Measurements from ENCODE around the gene BGLAP.

Gene BGLAP

GRCh38 chr1:156198831-156199349 is 43.1 kb upstream of the BGLAP start:
- no peaks in the 10 kb centered on the region for H3K27me3 ChIP-seq (ENCODE audit: control insufficient read depth, low read length)
- H3K27ac ChIP-seq (ENCODE audit: low read depth, low read length), result no peak overlapping the region
- H3K9me2 ChIP-seq (replicated peaks; ENCODE audit: control insufficient read depth, low read length), result no peaks in the 10 kb centered on the region
- TF ChIP-seq CTCF (IDR thresholded peaks at IDR 0.05; ENCODE audit: low read depth, low read length, poor library complexity, severe bottlenecking) (no peak), EZH2phosphoT487 (IDR thresholded peaks at IDR 0.05; ENCODE audit: borderline replicate concordance, low read length) (no peak)
- peaks cover 81% of the 10 kb centered on the region for H3K79me2 ChIP-seq (ENCODE audit: control insufficient read depth, low read length)
- H3K36me3 ChIP-seq (ENCODE audit: control insufficient read depth, low read length), result peaks cover 58% of the 10 kb centered on the region
- H3K4me2 ChIP-seq (ENCODE audit: low read length), result no peak overlapping the region
- no peak overlapping the region for H3K4me3 ChIP-seq (ENCODE audit: low read length)
- peaks cover 22% of the 10 kb centered on the region for H3K4me1 ChIP-seq (ENCODE audit: control insufficient read depth, low read length)
- H3F3A ChIP-seq (ENCODE audit: control insufficient read depth, insufficient read depth), result no peaks in the 10 kb centered on the region
- H4K20me1 ChIP-seq (ENCODE audit: control insufficient read depth, insufficient read depth, low read depth, low read length), result 0 out of 2 replicates have a peak, but pooled peaks cover 4% of the 10 kb centered on the region
- H3K9me3 ChIP-seq (ENCODE audit: control insufficient read depth, insufficient read depth, low read length), result no peaks in the 10 kb centered on the region

GRCh38 chr1:156200044-156200443 is 41.9 kb upstream of the BGLAP start:
- no peaks in the 10 kb centered on the region for H3K9me2 ChIP-seq (replicated peaks; ENCODE audit: control insufficient read depth, low read length)
- TF ChIP-seq EZH2phosphoT487 (IDR thresholded peaks at IDR 0.05; ENCODE audit: borderline replicate concordance, low read length) (no peak), CTCF (IDR thresholded peaks at IDR 0.05; ENCODE audit: low read depth, low read length, poor library complexity, severe bottlenecking) (no peak)
- H4K20me1 ChIP-seq (ENCODE audit: control insufficient read depth, insufficient read depth, low read depth, low read length), result 0 out of 2 replicates have a peak, but pooled peaks cover 4% of the 10 kb centered on the region
- peaks cover 17% of the 10 kb centered on the region for H3K4me1 ChIP-seq (ENCODE audit: control insufficient read depth, low read length)
- H3K36me3 ChIP-seq (ENCODE audit: control insufficient read depth, low read length), result peaks cover 55% of the 10 kb centered on the region
- no peak overlapping the region for H3K4me2 ChIP-seq (ENCODE audit: low read length)
- H3K79me2 ChIP-seq (ENCODE audit: control insufficient read depth, low read length), result peaks cover 77% of the 10 kb centered on the region
- no peak overlapping the region for H3K27ac ChIP-seq (ENCODE audit: low read depth, low read length)
- no peak overlapping the region for H3K4me3 ChIP-seq (ENCODE audit: low read length)
- no peaks in the 10 kb centered on the region for H3F3A ChIP-seq (ENCODE audit: control insufficient read depth, insufficient read depth)
- H3K9me3 ChIP-seq (ENCODE audit: control insufficient read depth, insufficient read depth, low read length), result no peaks in the 10 kb centered on the region
- H3K27me3 ChIP-seq (ENCODE audit: control insufficient read depth, low read length), result no peaks in the 10 kb centered on the region

- Histone ChIP-seq H4K20me1 (ENCODE audit: control insufficient read depth, insufficient read depth, low read depth, low read length) (0 out of 2 replicates have a peak, but pooled peaks cover 4% of the 10 kb centered on the region), H3K4me2 (ENCODE audit: low read length) (no peak overlapping the region), H3K9me3 (ENCODE audit: control insufficient read depth, insufficient read depth, low read length) (no peaks in the 10 kb centered on the region), H3K27me3 (ENCODE audit: control insufficient read depth, low read length) (no peaks in the 10 kb centered on the region), H3K36me3 (ENCODE audit: control insufficient read depth, low read length) (peaks cover 56% of the 10 kb centered on the region), H3K4me1 (ENCODE audit: control insufficient read depth, low read length) (peaks cover 4% of the 10 kb centered on the region; the same call in 1 of the 2 replicates), H3F3A (ENCODE audit: control insufficient read depth, insufficient read depth) (no peaks in the 10 kb centered on the region), H3K9me2 (replicated peaks; ENCODE audit: control insufficient read depth, low read length) (no peaks in the 10 kb centered on the region), H3K4me3 (ENCODE audit: low read length) (no peak overlapping the region), H3K27ac (ENCODE audit: low read depth, low read length) (no peak overlapping the region), H3K79me2 (ENCODE audit: control insufficient read depth, low read length) (peaks cover 53% of the 10 kb centered on the region)
- TF ChIP-seq CTCF (IDR thresholded peaks at IDR 0.05; ENCODE audit: low read depth, low read length, poor library complexity, severe bottlenecking) (no peak), EZH2phosphoT487 (IDR thresholded peaks at IDR 0.05; ENCODE audit: borderline replicate concordance, low read length) (no peak)
Measured at GRCh38 chr1:156203331-156203730, 38.7 kb upstream of the BGLAP start.
